Upper lobe of left lung (tissue), 4 donors: ENCODE results near the gene MBP.

Experiments used
- EP300 ChIP-seq, 4 donors: sonication (generic); formaldehyde crosslinking; IDR thresholded peaks; one replicate each; pipeline ENCODE4 v1.5.1; 2017; ENCODE audit warnings: antibody characterized with exemption in 4 of 4, control low read depth in 2 of 4
- POLR2A ChIP-seq, 4 donors: fragments of 450-650 bp; IDR thresholded peaks; one replicate each; pipeline ENCODE4 v1.5.1; 2016 to 2017; ENCODE audit warnings: antibody characterized with exemption in 4 of 4, mild to moderate bottlenecking in 2 of 4
- POLR2AphosphoS5 ChIP-seq, 2 donors: sonication (generic); formaldehyde crosslinking; IDR thresholded peaks; one replicate each; pipeline ENCODE4 v1.5.1; 2017; ENCODE audit warnings: antibody characterized with exemption in 2 of 2
- TF ChIP-seq, protein P1 (sequence below), 6 experiments: fragments of 450-650 bp in 4 of 6; fragments of 200-600 bp in 2 of 6; sonication (generic) in 2 of 6; IDR thresholded peaks; one replicate each; pipeline ENCODE4 v1.5.1; 2016 to 2019; ENCODE audit warnings: antibody characterized with exemption in 6 of 6

DNA sequence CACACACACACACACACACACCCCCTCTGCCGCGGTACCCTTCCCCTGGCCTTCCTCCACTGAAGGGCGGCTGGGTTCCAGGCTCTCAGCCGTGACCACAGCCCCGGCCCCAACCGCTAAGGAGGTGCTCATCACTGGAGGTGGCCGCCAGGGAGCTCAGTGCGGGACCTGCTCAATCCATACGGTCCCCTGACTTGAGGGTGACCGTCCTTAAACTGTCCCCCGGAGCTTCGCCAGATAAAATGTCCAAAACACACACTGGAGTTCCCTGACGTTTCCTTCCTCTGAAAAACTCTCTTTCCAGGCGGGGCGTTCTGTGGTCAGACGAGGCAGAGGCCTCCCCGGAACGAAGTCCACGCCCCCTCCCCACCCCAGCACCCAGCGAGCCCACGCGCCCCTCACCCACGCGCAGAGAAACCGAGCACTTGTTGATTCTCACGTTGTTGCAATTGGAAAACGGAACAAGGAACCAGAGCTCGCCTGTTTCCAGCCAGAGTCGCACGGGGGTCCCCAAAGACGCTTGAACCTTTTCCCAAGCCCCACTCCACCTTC lies 1.4 kb downstream of the MBP start:
- TF ChIP-seq POLR2AphosphoS5 (IDR thresholded peaks at IDR 0.05) = peak; percentile 20 to 48
- TF ChIP-seq, protein P1, sequence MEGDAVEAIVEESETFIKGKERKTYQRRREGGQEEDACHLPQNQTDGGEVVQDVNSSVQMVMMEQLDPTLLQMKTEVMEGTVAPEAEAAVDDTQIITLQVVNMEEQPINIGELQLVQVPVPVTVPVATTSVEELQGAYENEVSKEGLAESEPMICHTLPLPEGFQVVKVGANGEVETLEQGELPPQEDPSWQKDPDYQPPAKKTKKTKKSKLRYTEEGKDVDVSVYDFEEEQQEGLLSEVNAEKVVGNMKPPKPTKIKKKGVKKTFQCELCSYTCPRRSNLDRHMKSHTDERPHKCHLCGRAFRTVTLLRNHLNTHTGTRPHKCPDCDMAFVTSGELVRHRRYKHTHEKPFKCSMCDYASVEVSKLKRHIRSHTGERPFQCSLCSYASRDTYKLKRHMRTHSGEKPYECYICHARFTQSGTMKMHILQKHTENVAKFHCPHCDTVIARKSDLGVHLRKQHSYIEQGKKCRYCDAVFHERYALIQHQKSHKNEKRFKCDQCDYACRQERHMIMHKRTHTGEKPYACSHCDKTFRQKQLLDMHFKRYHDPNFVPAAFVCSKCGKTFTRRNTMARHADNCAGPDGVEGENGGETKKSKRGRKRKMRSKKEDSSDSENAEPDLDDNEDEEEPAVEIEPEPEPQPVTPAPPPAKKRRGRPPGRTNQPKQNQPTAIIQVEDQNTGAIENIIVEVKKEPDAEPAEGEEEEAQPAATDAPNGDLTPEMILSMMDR (IDR thresholded peaks at IDR 0.05) = no peak
- TF ChIP-seq EP300 (IDR thresholded peaks at IDR 0.05) = no peak
- peak in 1 of 4 donors; percentile 43 for TF ChIP-seq POLR2A (IDR thresholded peaks at IDR 0.05)
